B cell (primary cell): ENCODE results near the gene ATP11C. TPM values are rescaled to one million over a fixed set of nuclear protein-coding genes. Genes with fewer than 3 reads are reported as not detected.

Source experiments
- ATAC-seq: fragments of 200-7000 bp; cut with Tn5 transposase; one replicate; pipeline ENCODE4 v1.10.0; 2021; ENCODE audit warnings: low read depth, mild to moderate bottlenecking, moderate number of reproducible peaks, moderate library complexity
- CTCF ChIA-PET: fragments of 350-600 bp; sonication (Branson Sonifier 250); formaldehyde crosslinking; loops from one replicate; lab custom pipeline; 2021; ENCODE audit warnings: antibody characterized with exemption, inconsistent platforms; lab: Charles Lee
- POLR2A ChIA-PET: fragments of 350-600 bp; sonication (Branson Sonifier 250); formaldehyde crosslinking; loops from one replicate; lab custom pipeline; 2021; ENCODE audit warnings: antibody characterized with exemption; lab: Charles Lee
- DNase-seq: peaks from one replicate; pipeline ENCODE4 v3.0.0; 2013
- H2AFZ ChIP-seq: 2 replicates; pipeline ENCODE4 v1.6.1; 2012; ENCODE audit warnings: mild to moderate bottlenecking, low read depth, low read length; ENCODE audit not compliant: insufficient read depth, poor library complexity, severe bottlenecking
- H3K27ac ChIP-seq, 2 donors: 1 replicate in 1 of 2; 2 replicates in 1 of 2; pipeline ENCODE4 v1.5.1; 2012 to 2013; ENCODE audit warnings: low read length in 2 of 2, mild to moderate bottlenecking in 2 of 2, moderate library complexity in 1 of 2
- H3K27me3 ChIP-seq, 4 experiments: fragments of 200-600 bp in 1 of 4; sonication (generic) in 1 of 4; replicated peaks in 1 of 4; 1 replicate in 2 of 4; 2 replicates in 2 of 4; pipeline versions ENCODE4 v1.6.1 to v1.7.0; 2013 to 2016; ENCODE audit warnings: low read length in 3 of 4, mild to moderate bottlenecking in 2 of 4, mixed read lengths in 1 of 4, moderate library complexity in 1 of 4; ENCODE audit not compliant: insufficient read depth in 4 of 4, control insufficient read depth in 3 of 4; ENCODE audit errors: control extremely low read depth in 1 of 4
- H3K36me3 ChIP-seq, 2 experiments: replicated peaks in 1 of 2; 1 replicate in 1 of 2; 2 replicates in 1 of 2; pipeline versions ENCODE4 v1.6.1 to v1.7.1; 2013; ENCODE audit warnings: low read length in 1 of 2; ENCODE audit not compliant: insufficient read depth in 2 of 2, control insufficient read depth in 1 of 2; ENCODE audit errors: control extremely low read depth in 1 of 2, extremely low read depth in 1 of 2
- H3K4me1 ChIP-seq, 2 donors: fragments of 200-600 bp in 1 of 2; sonication (generic) in 1 of 2; 1 replicate in 1 of 2; 2 replicates in 1 of 2; pipeline versions ENCODE4 v1.5.1 to v1.6.1; 2013 to 2017; ENCODE audit warnings: low read length in 2 of 2; ENCODE audit not compliant: control insufficient read depth in 2 of 2, insufficient read depth in 2 of 2
- H3K4me2 ChIP-seq: replicated peaks from 2 replicates; pipeline ENCODE3; 2012; ENCODE audit warnings: mild to moderate bottlenecking, low read depth, low read length; ENCODE audit not compliant: poor library complexity, severe bottlenecking
- H3K4me3 ChIP-seq, 5 experiments: fragments of 200-600 bp in 1 of 5; sonication (generic) in 1 of 5; 1 replicate in 3 of 5; 2 replicates in 2 of 5; pipeline versions ENCODE4 v1.5.1 to v1.7.0; 2011 to 2016; ENCODE audit warnings: low read length in 4 of 5, mild to moderate bottlenecking in 4 of 5, low read depth in 2 of 5, control low read depth in 1 of 5, moderate library complexity in 1 of 5; ENCODE audit not compliant: insufficient read depth in 1 of 5; ENCODE audit errors: control extremely low read depth in 1 of 5, extremely low read depth in 1 of 5
- H3K79me2 ChIP-seq: fragments of 200-600 bp; sonication (generic); one replicate; pipeline ENCODE4 v1.6.0; 2016; ENCODE audit warnings: low read length; ENCODE audit not compliant: control insufficient read depth, insufficient read depth
- H3K9ac ChIP-seq: fragments of 200-600 bp; sonication (generic); 2 replicates; pipeline ENCODE4 v1.6.1; 2017; ENCODE audit warnings: mild to moderate bottlenecking, low read length, moderate library complexity
- H3K9me3 ChIP-seq, 3 donors: one replicate each; pipeline versions ENCODE4 v1.6.1 to v1.7.1; 2013; ENCODE audit warnings: low read length in 2 of 3; ENCODE audit not compliant: control insufficient read depth in 2 of 3, insufficient read depth in 1 of 3; ENCODE audit errors: control extremely low read depth in 1 of 3
- H4K20me1 ChIP-seq: 2 replicates; pipeline ENCODE4 v1.6.0; 2012; ENCODE audit warnings: mild to moderate bottlenecking, low read length; ENCODE audit not compliant: insufficient read depth, control insufficient read depth, poor library complexity, severe bottlenecking
- H3K27ac Mint-ChIP-seq: one replicate; pipeline ENCODE4 v1.8.0; 2021; ENCODE audit warnings: mixed read lengths
- H3K27me3 Mint-ChIP-seq: one replicate; pipeline ENCODE4 v1.8.0; 2021; ENCODE audit warnings: mixed read lengths
- H3K4me1 Mint-ChIP-seq: one replicate; pipeline ENCODE4 v1.8.0; 2021; ENCODE audit warnings: mixed read lengths
- H3K4me3 Mint-ChIP-seq: one replicate; pipeline ENCODE4 v1.8.0; 2021; ENCODE audit warnings: mixed read lengths
- H3K9me3 Mint-ChIP-seq: one replicate; pipeline ENCODE4 v1.8.0; 2022; ENCODE audit warnings: mixed read lengths; ENCODE audit not compliant: insufficient read depth
- CTCF ChIP-seq: fragments of 200-600 bp; IDR thresholded peaks from one replicate; pipeline ENCODE4 v1.8.0; 2022; ENCODE audit warnings: antibody characterized with exemption, mild to moderate bottlenecking
- EZH2 ChIP-seq: IDR thresholded peaks from 2 replicates; pipeline ENCODE4 v1.6.1; 2012; ENCODE audit warnings: borderline replicate concordance, low read depth, mild to moderate bottlenecking, moderate library complexity, low read length; ENCODE audit not compliant: insufficient read depth, poor library complexity, severe bottlenecking
- WGBS: methylation state at CpG from one replicate; pipeline ENCODE4 v1.1.5; 2013; ENCODE audit warnings: missing lambda C conversion rate; ENCODE audit not compliant: insufficient coverage; 5-methylcytosine and 5-hydroxymethylcytosine counted together
- intact Hi-C: fragments of 100-400 bp; cut with micrococcal nuclease; formaldehyde crosslinking; loops from one replicate; pipeline ENCODE4 v1.10.0; 2022
- polyA plus RNA-seq: library from polyadenylated mRNA; depleted of rRNA; stranded (reverse); fragments of >200 nt; gene quantifications from 2 replicates; pipeline ENCODE4 v1.2.3, GENCODE V29; 2012
- total RNA-seq, 2 donors: library from RNA; stranded (reverse); fragments of 120-200 nt in 1 of 2; gene quantifications; 1 replicate in 1 of 2; 2 replicates in 1 of 2; pipeline versions ENCODE4 v1.2.3 to v1.2.4, GENCODE V29; 2013 to 2022

Gene ATP11C
- total and polyA plus RNA-seq, 2 donors (not counting 1 experiment from before 2014, with no cell fraction given) = 8.5 to 29.2 TPM

DNA sequence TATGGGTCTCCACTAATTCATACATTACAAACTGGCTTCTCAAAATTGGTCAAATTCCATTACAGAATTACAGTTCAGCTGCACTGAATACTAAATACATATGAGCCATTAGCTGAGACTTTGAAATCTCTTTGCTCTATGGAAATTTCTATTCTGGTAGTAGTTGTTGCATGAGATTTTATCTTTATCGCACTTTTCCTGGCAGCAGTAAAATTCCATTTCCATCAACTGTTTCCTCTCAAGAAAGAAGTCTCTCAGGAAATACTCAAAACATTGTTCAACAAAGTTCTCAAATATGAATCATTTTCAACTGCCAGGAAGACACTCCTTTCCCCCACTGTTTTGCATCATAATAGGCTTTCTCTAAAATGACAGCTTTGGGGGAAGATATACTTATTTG, 51.3 kb downstream of the ATP11C start:
- Histone ChIP-seq H4K20me1 (no peaks in the 10 kb centered on the region), H3K4me2 (no peak overlapping the region), H3K27ac (no peak overlapping the region), H3K9me3 (no peaks in the 10 kb centered on the region), H3K27me3 (no peaks in the 10 kb centered on the region), H3K4me3 (no peak overlapping the region), H3K36me3 (peaks cover 0 to 2% of the 10 kb centered on the region in 2 experiments), H3K4me1 (no peaks in the 10 kb centered on the region), H2AFZ (no peak overlapping the region), H3K9ac (no peak overlapping the region), H3K79me2 (peaks cover 14% of the 10 kb centered on the region)
- DNase-seq (no peak), ATAC-seq (no peak)
- ChIA-PET CTCF (no interaction called here), POLR2A (no interaction called here)
- no peaks in the 10 kb centered on the region for H3K9me3 Mint-ChIP-seq
- no CpG with 5 or more reads among the region's 1 CpG for WGBS
- TF ChIP-seq EZH2 (no peak), CTCF (no peak)
- no peak overlapping the region for H3K4me3 Mint-ChIP-seq
- intact Hi-C loops = no loop called here
- no peak overlapping the region for H3K27ac Mint-ChIP-seq
- peaks cover 12% of the 10 kb centered on the region for H3K4me1 Mint-ChIP-seq
- no peaks in the 10 kb centered on the region for H3K27me3 Mint-ChIP-seq

DNA sequence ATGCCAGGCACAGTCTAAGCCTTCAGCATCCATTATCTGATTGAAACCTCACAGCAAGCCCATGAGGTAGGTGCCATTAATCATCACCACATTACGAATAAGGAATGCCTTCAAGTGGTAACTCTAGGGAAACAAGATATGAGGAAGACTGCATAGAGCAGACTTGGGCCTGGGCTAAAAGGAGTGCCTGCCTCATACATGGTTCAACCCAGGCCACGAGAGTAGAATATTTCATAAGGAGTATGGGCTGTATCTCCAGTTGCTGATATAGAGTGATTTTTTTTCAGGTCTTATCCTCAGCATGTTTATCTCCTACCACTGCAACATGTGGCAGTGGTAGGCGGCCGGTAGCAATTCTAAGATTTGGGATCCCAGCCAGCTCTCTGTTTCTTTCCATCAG, 51.7 kb downstream of the ATP11C start:
- intact Hi-C loops = no loop called here
- no peaks in the 10 kb centered on the region for H3K9me3 Mint-ChIP-seq
- H3K27ac Mint-ChIP-seq = no peak overlapping the region
- no CpG with 5 or more reads among the region's 4 CpGs for WGBS
- Histone ChIP-seq H3K4me2 (no peak overlapping the region), H3K79me2 (peaks cover 14% of the 10 kb centered on the region), H3K9me3 (no peaks in the 10 kb centered on the region), H2AFZ (no peak overlapping the region), H4K20me1 (no peaks in the 10 kb centered on the region), H3K4me3 (no peak overlapping the region), H3K36me3 (peaks cover 0 to 4% of the 10 kb centered on the region in 2 experiments), H3K27ac (no peak overlapping the region), H3K27me3 (no peaks in the 10 kb centered on the region), H3K9ac (no peak overlapping the region), H3K4me1 (no peaks in the 10 kb centered on the region)
- no peaks in the 10 kb centered on the region for H3K27me3 Mint-ChIP-seq
- no peak for ATAC-seq
- peaks cover 12% of the 10 kb centered on the region for H3K4me1 Mint-ChIP-seq
- DNase-seq = no peak
- CTCF ChIA-PET = no interaction called here
- POLR2A ChIA-PET = no interaction called here
- TF ChIP-seq CTCF = no peak
- no peak for TF ChIP-seq EZH2
- no peak overlapping the region for H3K4me3 Mint-ChIP-seq
